Naive B cell (primary cell): ENCODE results near the gene CHST8. TPM values are rescaled to one million over a fixed set of nuclear protein-coding genes. Genes with fewer than 3 reads are reported as not detected.

Source experiments
- ATAC-seq, 2 donors: fragments of 150-1000 bp; cut with Tn5 transposase; 2 replicates each; pipeline ENCODE4 v1.10.0; 2021; ENCODE audit warnings: low read depth in 2 of 2, mild to moderate bottlenecking in 2 of 2, moderate library complexity in 2 of 2
- DNase-seq: peaks from one replicate; pipeline ENCODE4 v3.0.0; 2022
- H3K27ac Mint-ChIP-seq, 6 donors: one replicate each; pipeline ENCODE4 v1.8.0; 2020 to 2022; ENCODE audit warnings: mild to moderate bottlenecking in 6 of 6, mixed read lengths in 6 of 6, moderate library complexity in 5 of 6, inconsistent platforms in 2 of 6
- H3K27me3 Mint-ChIP-seq, 3 donors: one replicate each; pipeline ENCODE4 v1.8.0; 2021 to 2022; ENCODE audit warnings: mixed read lengths in 3 of 3, mild to moderate bottlenecking in 1 of 3
- H3K36me3 Mint-ChIP-seq, 2 donors: one replicate each; pipeline ENCODE4 v1.8.0; 2020 to 2022; ENCODE audit warnings: mixed read lengths in 2 of 2, inconsistent platforms in 1 of 2, mild to moderate bottlenecking in 1 of 2
- H3K4me1 Mint-ChIP-seq, 3 donors: one replicate each; pipeline ENCODE4 v1.8.0; 2020 to 2022; ENCODE audit warnings: mixed read lengths in 3 of 3, inconsistent platforms in 1 of 3, mild to moderate bottlenecking in 1 of 3, moderate library complexity in 1 of 3
- H3K4me3 Mint-ChIP-seq, 8 donors: one replicate each; pipeline ENCODE4 v1.8.0; 2020 to 2022; ENCODE audit warnings: mild to moderate bottlenecking in 8 of 8, mixed read lengths in 8 of 8, moderate library complexity in 8 of 8, inconsistent platforms in 2 of 8
- H3K9me3 Mint-ChIP-seq, 7 donors: one replicate each; pipeline ENCODE4 v1.8.0; 2020 to 2022; ENCODE audit warnings: mixed read lengths in 7 of 7, mild to moderate bottlenecking in 5 of 7, inconsistent platforms in 2 of 7, moderate library complexity in 1 of 7
- polyA plus RNA-seq, 6 donors: library from polyadenylated mRNA; unstranded; fragments of 300-500 nt; fragmentation: Illumina TruSeq; gene quantifications; one replicate each; pipeline ENCODE4 v1.2.3, GENCODE V29; 2021; ENCODE audit warnings: low read depth in 6 of 6

CHST8 gene
- polyA plus RNA-seq, 6 donors from 2014 or later = 0.17 to 0.55 TPM; not detected in 4

DNA sequence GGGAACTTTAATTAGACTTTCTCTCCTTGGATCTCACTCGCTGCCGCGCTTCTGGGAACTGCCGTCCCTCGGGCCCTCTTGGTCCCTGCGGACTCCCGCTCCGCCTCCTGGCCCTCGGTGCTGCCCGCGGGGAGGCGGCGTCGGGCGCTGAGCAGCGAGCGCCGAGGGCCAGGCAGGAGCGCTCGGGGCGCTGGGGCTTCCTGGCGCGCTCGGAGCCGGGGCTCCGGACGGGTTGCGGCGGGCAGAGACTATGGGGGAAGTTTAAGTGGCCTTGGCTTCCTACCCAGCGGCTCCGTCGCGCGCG lies 704 bp downstream of the CHST8 start:
- peaks cover 27 to 70% (median 59%) of the 10 kb centered on the region in 3 donors for H3K27me3 Mint-ChIP-seq
- H3K9me3 Mint-ChIP-seq = peaks cover 0 to 2% (median 0%) of the 10 kb centered on the region in 7 donors
- DNase-seq (no peak), ATAC-seq (no peak)
- H3K27ac Mint-ChIP-seq = no peak overlapping the region
- no peak overlapping the region for H3K4me3 Mint-ChIP-seq
- no peaks in the 10 kb centered on the region for H3K36me3 Mint-ChIP-seq
- H3K4me1 Mint-ChIP-seq = peaks cover 0 to 4% (median 0%) of the 10 kb centered on the region in 3 donors

DNA sequence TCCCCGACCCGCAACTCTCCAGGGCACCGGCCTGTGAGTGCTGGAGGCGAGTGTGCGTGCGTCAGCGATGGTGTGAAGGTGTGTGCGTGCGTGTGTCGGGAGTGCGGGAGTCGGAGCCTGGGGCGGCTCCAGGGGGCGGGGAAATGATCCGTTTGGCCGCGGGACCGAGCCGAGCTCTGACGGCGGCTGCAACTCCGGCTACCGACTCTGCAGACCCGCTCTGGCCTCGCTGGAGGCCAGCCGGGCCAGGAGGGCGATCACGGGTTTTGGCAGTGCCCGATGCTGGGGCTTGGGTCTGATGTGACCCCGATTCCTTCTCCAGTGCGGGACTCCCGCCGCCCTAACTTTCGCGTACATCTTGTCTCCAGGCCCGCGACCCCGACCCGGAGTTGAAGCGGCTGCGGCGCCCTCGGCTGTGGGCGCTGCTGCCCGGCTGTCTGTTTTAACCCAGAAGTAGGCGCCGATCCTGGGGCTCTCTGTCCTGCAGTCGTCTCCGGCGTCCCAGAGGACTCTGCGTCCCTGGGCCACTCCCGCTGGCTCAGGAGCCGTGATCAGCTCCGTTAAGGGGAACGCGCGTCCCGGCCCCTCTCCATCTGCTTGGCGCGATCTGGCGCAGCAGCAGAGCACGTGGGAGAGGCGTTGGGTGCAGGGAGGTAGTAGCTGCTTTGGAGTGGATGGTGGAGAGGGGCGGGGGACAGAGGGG lies 1.2 kb downstream of the CHST8 start:
- ATAC-seq (no peak), DNase-seq (no peak)
- Mint-ChIP-seq H3K4me1 (peaks cover 0 to 4% (median 0%) of the 10 kb centered on the region in 3 donors), H3K36me3 (no peaks in the 10 kb centered on the region), H3K4me3 (no peak overlapping the region), H3K27ac (no peak overlapping the region), H3K9me3 (peaks cover 0 to 2% (median 0%) of the 10 kb centered on the region in 7 donors), H3K27me3 (peaks cover 32 to 75% (median 58%) of the 10 kb centered on the region in 3 donors)

DNA sequence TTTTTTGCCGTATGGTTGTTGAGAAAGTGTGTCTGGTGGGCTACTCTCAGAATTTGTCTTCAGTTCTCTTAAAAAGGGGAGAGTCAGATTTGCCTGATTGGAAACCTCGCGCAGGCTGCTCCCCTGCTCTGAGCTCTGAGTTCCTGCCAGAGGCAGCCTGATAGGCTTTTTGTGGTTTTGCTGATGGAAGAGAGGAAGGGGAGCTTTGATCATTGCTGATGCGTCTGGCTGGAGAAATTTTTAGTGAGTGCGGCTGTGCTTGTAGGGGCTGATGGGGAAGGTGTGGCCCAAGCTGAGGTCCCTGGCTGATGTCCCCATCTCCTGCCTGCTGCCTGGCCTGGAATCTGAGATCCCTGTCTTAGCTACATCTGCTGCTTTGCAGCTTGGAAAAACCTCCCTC lies 2.8 kb downstream of the CHST8 start:
- Mint-ChIP-seq H3K36me3 (no peaks in the 10 kb centered on the region), H3K4me1 (peaks cover 0 to 4% (median 0%) of the 10 kb centered on the region in 3 donors), H3K27me3 (peaks cover 28 to 76% (median 55%) of the 10 kb centered on the region in 3 donors), H3K4me3 (peak overlapping the region in 1 of 8 donors; percentile 54), H3K9me3 (no peaks in the 10 kb centered on the region), H3K27ac (no peak overlapping the region)
- DNase-seq (no peak), ATAC-seq (no peak)

DNA sequence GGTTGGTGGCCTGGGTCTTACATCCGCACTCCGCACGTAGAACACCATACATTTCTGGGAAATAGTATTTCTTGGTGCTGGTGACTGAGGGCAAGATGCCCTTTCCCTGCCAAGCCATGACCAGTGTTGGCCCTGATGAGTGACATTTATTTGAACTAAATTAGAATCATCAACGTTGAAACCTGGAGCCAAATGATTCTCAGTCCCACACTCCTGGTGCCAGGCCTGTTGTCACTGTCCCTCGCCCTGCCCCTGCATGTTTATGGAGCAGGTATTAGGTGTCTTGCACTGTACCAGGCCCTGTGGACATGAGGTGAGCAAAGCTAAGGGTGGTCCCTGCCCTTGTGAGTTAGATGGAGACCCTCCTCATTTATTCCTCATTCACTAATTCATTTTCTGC lies 5.8 kb downstream of the CHST8 start:
- no peak for DNase-seq
- Mint-ChIP-seq H3K9me3 (no peaks in the 10 kb centered on the region), H3K4me3 (no peak overlapping the region), H3K27me3 (peaks cover 17 to 64% (median 40%) of the 10 kb centered on the region in 3 donors), H3K4me1 (no peaks in the 10 kb centered on the region), H3K36me3 (no peaks in the 10 kb centered on the region), H3K27ac (no peak overlapping the region)
- ATAC-seq = no peak

DNA sequence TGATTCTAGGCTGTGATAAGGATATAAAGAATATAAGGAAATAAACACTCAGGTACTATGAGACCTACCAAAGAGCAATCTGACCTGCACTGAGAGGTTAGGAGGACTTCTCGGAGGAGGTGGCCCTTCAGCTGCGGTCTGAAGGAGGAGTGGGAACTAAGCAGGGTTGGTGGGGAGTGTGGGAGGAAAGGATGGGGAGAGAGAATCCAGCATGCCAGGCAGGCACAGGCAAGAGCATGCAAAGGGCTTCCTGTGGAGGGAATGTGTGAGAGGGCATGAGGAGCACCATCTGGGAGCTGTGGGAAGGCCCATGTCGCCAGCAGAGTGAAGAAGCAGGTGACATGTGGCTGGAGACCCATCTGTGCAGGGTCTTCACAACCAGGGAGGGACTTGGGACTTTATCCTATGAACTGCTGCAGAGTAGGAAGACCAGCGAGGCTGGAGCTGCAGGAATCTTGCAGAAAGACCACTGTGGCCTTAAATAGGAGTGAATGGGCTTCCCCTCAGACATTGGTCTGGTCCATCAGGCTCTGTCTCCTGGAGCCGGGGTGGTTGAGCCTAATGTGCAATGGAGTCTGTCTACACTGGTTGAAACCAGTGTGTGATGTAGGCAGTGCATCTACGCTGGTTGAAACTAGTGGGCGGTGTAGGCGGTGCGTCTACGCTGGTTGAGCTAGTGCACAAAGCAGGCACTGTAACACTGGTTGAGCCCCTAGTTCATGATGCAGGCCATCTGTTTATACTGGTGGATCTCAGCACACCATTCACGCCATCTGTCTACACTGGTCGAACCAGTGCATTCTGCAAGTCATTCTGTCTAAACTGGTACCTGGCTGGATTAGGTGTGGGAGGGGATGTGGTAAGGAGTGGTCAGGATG lies 6.4 kb downstream of the CHST8 start:
- no peak overlapping the region for H3K27ac Mint-ChIP-seq
- no peak overlapping the region for H3K4me3 Mint-ChIP-seq
- ATAC-seq (no peak), DNase-seq (no peak)
- no peaks in the 10 kb centered on the region for H3K4me1 Mint-ChIP-seq
- H3K9me3 Mint-ChIP-seq = no peaks in the 10 kb centered on the region
- no peaks in the 10 kb centered on the region for H3K36me3 Mint-ChIP-seq
- H3K27me3 Mint-ChIP-seq = peaks cover 21 to 57% (median 36%) of the 10 kb centered on the region in 3 donors

DNA sequence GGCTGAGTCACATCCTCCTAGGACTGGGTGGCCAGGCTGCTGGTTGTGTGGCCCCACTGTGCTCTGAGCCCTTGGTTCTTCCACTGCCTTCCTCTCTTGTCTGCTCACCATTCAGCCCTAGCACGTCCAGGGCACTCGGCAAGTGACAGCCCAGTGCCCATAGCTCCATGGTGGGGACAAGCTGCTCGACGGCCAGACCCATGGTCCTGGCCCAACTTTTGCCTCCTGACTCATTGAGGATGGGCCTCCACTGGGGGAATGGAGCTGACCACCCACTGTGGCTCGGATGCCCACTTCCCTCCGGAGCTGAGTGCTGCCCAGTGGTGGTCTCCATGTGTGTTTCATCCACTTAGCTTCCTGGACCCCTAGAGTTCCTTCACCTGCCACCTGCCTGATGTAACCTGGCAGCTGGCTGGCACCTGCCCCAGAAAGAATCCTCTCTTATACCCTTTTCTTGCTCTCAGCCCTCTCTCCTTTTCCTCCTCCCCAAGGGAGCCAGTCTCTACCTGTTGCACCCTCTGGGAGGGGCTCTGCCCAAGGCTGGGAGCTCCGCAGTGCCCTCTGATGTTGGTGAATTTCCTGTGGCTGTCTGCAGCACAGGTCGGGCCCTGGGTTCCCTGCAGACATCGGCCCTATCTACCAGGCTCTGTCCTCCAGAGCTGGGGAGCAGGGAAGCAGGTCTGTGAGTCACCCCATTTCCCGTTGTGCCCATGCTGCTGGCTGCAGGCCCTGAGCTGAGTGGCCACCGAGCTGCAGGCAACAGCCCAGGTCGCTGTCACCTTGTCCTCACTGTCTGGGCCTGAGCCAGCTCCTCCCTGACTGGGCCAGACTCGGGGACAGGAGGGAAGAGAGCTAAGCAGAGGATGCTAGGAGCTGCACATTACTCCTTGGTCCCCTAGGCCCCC lies 7.4 kb downstream of the CHST8 start:
- DNase-seq (no peak), ATAC-seq (no peak)
- Mint-ChIP-seq H3K4me1 (no peaks in the 10 kb centered on the region), H3K27me3 (peaks cover 20 to 51% (median 35%) of the 10 kb centered on the region in 3 donors), H3K27ac (no peak overlapping the region), H3K4me3 (no peak overlapping the region), H3K36me3 (no peaks in the 10 kb centered on the region), H3K9me3 (peaks cover 0 to 4% (median 0%) of the 10 kb centered on the region in 7 donors)

DNA sequence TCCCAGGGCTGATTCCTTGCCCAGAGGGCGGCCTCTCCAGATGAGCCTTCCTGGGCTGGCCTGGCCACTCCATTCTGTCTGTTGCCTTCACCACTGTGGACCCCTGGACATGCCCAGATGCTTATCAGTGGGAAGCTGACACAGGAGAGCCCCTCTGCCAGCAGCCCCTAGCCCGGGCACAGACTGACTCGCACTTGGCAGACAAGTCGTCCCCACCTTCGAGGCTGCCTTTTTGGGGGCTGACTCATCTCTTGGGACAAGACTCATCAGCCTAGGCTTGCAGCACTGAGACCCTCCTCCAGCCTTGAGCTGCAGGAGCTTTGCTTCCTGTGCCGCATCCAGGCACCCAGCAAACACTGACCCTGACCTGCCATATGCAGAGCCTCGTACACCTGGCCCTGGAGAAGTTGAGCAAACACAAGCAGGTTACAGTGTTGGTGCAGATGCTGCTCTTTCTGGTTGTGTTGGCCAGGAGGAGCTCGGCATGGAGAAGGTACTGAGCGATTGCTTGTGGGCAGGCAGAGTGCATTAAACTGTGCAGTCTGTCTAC lies 8.1 kb downstream of the CHST8 start:
- H3K9me3 Mint-ChIP-seq = peaks cover 0 to 4% (median 0%) of the 10 kb centered on the region in 7 donors
- no peak overlapping the region for H3K4me3 Mint-ChIP-seq
- ATAC-seq (no peak), DNase-seq (no peak)
- peaks cover 13 to 48% (median 28%) of the 10 kb centered on the region in 3 donors for H3K27me3 Mint-ChIP-seq
- no peaks in the 10 kb centered on the region for H3K36me3 Mint-ChIP-seq
- no peaks in the 10 kb centered on the region for H3K4me1 Mint-ChIP-seq
- H3K27ac Mint-ChIP-seq = no peak overlapping the region

DNA sequence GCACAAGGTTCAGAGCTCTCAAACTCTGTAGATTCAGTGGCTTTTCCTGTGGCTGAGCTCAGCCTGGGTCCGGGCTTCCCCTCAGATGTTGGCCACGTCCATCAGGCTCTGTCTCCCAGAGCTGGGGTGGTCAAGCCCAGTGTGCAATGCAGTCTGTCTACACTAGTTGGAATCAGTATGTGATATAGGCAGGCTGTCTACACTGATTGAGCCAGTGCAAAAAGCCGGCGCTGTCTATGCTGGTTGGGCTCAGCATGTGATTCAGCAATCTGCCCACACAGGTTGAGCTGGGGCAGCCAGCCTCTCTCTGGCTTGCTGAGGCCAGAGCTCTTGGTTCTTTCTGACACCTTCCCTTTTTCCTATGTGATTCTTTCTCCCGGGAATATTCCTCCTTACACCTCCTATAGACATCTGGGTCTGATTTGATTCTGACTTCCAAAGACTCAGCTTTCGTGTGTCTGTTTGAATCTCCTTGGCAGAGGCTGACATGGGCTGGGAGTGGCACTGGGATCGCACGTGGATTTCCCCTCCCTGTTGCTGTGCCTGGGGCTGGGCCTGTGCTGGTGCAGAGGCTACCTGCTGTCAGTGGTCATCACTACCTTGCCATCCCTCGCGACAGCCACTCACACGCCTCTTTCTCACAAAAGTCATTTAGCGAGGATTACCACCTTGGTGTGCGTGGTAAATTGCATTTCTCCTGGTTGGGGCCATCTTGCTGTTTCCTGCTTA lies 9.3 kb downstream of the CHST8 start:
- DNase-seq = no peak
- Mint-ChIP-seq H3K27ac (no peak overlapping the region), H3K9me3 (peaks cover 0 to 7% (median 0%) of the 10 kb centered on the region in 7 donors), H3K4me3 (no peak overlapping the region), H3K4me1 (no peaks in the 10 kb centered on the region), H3K36me3 (no peaks in the 10 kb centered on the region), H3K27me3 (peaks cover 13 to 45% (median 27%) of the 10 kb centered on the region in 3 donors)
- no peak for ATAC-seq

DNA sequence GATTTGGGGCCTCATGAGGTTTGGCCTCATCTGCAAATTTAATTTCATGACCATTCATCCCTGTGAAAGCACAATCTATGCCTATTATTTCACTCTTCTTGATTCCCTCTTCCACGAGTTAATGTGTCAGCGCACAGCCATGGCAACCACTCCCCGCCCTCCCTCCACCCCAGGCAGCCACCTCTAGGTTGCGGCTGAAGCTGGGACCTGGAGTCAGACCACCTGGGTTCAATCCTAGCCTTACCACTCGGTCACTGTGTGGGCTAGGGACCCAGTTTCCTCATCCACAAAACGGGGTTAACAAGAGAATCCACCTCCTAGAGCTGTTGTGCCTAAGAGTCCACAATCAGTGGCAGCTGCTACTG lies 9.8 kb downstream of the CHST8 start:
- DNase-seq (no peak), ATAC-seq (no peak)
- no peak overlapping the region for H3K27ac Mint-ChIP-seq
- peaks cover 13 to 41% (median 27%) of the 10 kb centered on the region in 3 donors for H3K27me3 Mint-ChIP-seq
- H3K4me3 Mint-ChIP-seq = no peak overlapping the region
- H3K9me3 Mint-ChIP-seq = peaks cover 0 to 8% (median 0%) of the 10 kb centered on the region in 7 donors
- no peaks in the 10 kb centered on the region for H3K4me1 Mint-ChIP-seq
- H3K36me3 Mint-ChIP-seq = no peaks in the 10 kb centered on the region

DNA sequence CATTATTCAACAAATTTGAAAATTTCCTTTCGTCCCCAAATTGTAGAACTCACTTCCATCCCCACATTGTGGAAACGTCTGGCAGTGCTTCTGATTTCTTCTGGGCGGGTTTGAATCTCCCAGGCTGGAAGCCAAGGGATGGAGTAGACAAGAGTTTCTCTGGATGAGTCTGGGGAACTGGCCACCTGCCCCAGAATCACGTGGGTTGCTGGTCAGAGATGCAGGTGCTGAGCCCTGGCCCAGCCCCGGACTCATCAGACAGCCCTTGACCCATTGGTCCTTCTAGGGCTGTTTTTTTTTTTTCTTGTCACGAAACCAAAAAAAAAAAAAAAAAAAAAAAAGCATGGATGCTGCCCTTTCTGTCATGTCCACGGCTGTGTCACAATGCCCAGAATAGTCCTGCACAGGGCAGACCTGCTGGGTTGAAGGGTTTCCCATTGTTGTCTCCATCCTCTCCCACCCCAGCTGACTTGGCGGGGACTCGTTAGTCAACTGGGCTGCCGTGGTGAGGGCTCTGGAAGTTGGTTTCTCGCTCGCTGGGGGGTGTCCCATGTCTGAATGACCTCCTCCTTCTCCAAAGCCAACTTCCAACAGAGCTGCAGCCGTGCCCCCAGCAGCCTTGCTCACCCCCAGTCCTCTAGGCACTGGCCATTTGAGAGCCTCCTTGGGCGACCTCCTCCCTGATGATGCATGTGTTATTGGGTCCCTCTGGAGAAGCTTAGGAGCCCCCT lies 12.8 kb downstream of the CHST8 start:
- Mint-ChIP-seq H3K27me3 (peaks cover 4 to 29% (median 29%) of the 10 kb centered on the region in 3 donors), H3K4me1 (no peaks in the 10 kb centered on the region), H3K27ac (peak overlapping the region in 1 of 6 donors; percentile 66), H3K4me3 (no peak overlapping the region), H3K36me3 (no peaks in the 10 kb centered on the region), H3K9me3 (peaks cover 0 to 9% (median 0%) of the 10 kb centered on the region in 7 donors)
- ATAC-seq = no peak
- no peak for DNase-seq

DNA sequence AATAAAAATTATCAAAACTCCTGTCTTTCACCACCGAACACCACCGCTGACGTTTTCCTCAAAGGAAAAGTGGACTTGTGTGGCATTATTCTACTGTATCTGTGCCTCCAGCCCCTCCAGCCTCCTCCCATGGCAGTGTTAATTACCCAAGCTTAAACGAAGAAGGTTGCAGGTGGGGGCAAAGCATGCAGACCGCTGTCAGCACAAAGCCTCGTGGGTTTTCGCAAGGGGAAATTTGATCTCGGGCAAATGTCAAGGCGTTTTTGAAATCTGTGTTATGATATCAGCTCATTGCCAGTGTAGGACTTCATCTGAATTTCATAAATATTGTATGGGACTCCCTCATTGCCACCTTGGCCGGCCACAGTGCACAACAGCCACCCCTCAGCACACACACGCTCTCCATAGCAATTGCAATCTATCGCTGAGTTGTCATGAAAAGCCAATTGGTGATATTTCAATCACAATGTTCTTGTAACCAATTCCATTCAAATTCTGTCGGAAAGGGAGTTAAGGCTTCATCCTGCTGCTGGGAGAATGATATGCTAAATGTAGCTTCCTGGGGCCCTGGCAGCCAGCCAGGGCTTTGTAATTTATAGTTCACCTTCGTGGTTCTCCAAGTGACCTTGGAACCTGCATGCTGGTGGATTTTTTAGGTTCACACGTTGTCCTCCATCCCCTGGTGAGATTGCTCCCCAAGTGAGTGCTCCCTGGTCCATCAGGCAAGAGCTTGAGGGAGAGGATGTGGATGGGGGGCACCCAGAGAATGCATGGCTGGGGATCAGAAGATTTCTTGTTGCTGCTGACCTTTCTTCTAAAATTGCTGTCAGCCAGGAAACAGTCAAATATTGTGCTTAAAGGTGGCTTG lies 16.6 kb downstream of the CHST8 start:
- no peaks in the 10 kb centered on the region for H3K36me3 Mint-ChIP-seq
- H3K9me3 Mint-ChIP-seq = peaks cover 0 to 9% (median 0%) of the 10 kb centered on the region in 7 donors
- H3K27ac Mint-ChIP-seq = no peak overlapping the region
- H3K4me3 Mint-ChIP-seq = no peak overlapping the region
- H3K27me3 Mint-ChIP-seq = peaks cover 0 to 37% (median 22%) of the 10 kb centered on the region in 3 donors
- DNase-seq (no peak), ATAC-seq (no peak)
- H3K4me1 Mint-ChIP-seq = no peaks in the 10 kb centered on the region
